GM19240 (cell line): ENCODE data around the gene SIGLEC9.
A peak's percentile ranks its signal among the peaks of the same experiment; 100 is the strongest.
"Not testable (repeated sequence)": the region's sequence is repeated elsewhere in the genome, so short reads cannot be mapped to it uniquely, and the experiment has no call there.

Experiments
- DNase-seq: peaks from one replicate; pipeline ENCODE4 v3.0.0; 2011; ENCODE audit warnings: low spot score; ENCODE audit not compliant: insufficient read length

Gene SIGLEC9

DNA sequence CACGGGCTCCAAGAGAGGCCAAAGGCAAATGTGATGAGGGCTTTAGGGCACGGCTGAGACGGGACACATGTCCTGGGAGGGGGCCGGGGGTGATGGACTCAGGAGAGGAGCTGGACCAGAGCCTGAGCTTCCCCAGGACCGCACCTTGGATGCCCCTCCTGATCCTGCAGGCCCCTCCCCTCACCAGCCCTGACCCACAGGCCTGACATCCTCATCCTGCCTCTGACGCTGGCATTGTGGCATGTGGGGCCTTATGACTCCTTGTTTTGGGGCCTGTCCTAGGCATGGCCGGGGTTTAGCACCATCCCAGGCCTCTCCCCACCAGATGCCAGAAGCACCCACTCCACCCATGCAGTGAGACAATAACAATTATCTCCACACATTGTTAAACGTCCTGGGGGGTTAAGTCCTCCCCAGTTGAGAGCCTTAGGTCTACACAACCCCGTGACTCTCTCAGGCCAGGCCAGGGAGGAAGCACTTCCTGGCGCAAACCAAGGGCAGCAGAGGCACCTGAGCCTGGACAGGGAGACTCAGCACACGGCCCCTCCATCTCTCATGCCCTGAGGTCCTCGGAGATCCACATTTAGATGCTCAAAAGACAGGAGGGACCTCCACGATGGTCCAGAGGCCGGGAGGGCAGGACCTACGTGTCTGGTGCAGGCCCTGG lies 18.2 kb downstream of the SIGLEC9 start:
- DNase-seq = not testable (repeated sequence)

DNA sequence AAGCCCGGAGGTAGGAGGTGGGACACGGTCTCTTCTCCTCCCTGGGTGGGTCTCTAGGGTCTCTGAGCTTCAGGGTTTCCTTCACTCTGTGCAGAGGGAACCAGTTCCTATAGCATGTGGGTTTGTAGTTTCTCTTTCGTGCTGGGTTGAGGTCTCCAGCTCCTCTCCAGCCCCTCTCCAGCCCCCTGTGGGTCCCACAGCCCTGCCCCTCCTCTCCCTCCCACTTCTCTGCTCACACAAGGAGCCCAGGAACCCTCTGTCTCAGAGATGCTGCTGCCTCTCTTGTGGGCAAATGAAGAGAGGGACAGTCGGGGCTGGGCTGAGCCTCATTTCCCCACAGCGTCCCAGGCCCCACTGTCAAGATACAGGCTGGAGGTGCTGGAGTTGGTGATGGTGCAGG lies 18.8 kb downstream of the SIGLEC9 start:
- no peak for DNase-seq

DNA sequence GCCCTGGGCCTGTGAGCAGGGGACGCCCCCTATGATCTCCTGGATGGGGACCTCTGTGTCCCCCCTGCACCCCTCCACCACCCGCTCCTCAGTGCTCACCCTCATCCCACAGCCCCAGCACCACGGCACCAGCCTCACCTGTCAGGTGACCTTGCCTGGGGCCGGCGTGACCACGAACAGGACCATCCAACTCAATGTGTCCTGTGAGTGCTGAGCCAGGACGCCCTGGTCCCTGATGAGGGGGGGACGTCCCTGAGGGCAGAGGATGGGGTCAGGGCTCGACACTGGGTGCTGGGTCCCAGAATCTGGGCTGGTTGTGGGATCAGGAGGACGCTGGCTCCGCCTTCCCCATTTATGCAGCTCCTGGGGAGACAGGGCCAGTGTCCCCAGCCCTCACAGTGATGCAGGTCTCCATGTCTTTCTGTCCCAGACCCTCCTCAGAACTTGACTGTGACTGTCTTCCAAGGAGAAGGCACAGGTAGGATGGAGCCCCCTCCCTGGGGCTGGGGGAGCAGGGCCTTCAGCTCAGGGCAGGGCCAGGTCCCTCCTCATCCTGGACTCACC lies 19.9 kb downstream of the SIGLEC9 start:
- DNase-seq = no peak

DNA sequence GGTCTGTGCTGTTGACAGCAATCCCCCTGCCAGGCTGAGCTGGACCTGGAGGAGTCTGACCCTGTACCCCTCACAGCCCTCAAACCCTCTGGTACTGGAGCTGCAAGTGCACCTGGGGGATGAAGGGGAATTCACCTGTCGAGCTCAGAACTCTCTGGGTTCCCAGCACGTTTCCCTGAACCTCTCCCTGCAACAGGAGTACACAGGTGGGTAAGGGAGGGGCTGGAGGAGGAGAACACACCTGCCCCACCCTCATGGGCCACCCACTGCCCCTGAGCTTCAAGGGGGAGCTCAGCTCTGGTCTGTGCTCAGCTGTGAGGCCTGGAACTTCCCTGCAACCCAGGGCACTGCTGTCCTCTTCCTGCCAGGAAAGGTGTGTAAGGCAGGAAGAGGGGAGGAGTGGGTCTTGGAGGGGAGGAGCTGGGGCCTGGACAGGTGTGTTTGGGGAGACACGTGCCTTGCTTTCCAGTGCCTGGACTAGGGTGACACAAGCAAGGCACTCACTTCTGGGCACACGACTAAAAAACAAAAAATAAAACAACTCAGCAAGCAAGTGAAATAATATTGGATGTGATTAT lies 21.3 kb downstream of the SIGLEC9 start:
- DNase-seq = no peak

DNA sequence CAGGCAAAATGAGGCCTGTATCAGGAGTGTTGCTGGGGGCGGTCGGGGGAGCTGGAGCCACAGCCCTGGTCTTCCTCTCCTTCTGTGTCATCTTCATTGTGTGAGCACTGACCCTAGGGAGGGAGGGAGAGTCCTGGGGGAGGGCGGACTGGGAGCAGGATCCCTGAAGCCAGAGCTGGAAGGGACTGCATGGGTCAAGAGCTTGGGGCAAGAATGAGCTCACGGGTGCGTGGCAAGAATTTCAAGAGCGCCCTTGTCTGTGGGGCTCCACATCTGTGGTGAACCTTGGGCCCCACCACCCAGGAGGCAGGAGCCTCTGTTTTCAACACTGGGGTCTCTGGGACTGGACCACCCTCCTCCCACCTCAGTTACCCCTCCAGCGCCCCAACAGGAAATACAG lies 22.0 kb downstream of the SIGLEC9 start:
- no peak for DNase-seq

DNA sequence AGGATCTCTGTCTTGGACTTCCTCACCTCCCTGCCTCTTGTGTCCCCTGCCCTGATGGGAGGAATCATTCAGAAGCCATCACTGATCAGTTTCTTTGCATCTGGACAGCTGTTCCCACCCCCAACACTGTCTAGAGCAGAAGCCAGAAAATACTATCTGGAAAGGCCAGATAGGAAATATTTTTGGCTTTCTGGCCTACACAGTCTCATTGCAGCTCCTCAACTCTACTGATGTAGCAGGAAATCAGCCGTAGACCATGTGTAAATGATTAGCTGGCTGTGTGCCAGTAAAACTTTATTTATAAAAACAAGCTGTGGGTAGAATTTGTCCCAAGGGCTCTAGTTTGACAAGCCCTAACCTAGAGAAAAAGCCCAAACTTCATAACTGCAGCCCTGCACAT lies 23.0 kb downstream of the SIGLEC9 start:
- no peak for DNase-seq

DNA sequence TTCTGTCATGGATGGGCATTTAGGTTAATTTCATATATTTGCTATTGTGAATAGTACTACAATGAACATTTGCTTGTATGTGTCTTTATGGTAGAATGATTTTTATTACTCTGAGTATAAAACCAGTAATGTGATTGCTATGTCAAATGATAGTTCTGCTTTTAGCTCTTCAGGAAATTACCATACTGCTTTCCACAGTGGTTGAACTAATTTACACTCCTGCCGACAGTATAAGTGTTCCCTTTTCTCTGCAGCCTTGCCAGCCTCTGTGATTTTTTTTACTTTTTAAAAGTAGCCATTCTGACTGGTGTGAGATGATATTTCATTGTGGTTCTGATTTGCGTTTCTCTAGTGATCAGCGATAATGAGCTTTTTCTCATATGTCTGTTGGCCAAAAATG lies 23.9 kb downstream of the SIGLEC9 start:
- DNase-seq = no peak

DNA sequence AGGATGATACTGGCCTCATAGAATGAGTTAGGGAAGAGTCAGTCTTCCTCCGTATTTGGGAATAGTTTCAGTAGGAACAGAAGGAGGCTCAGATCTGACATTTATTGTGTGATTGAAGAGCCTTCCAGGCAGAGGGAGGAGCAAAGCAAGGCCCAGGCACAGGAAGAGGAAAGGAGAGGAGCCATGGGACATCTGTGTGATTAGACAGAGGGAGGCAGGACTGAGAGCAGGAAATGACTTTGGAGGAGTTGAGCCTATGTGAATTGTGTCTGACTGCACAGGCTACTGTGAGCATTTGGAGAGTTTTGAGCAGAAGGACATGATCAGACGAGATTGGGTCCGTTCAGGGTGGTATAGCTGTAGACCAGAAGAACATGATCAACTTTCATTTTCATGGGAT lies 25.9 kb downstream of the SIGLEC9 start:
- no peak for DNase-seq

DNA sequence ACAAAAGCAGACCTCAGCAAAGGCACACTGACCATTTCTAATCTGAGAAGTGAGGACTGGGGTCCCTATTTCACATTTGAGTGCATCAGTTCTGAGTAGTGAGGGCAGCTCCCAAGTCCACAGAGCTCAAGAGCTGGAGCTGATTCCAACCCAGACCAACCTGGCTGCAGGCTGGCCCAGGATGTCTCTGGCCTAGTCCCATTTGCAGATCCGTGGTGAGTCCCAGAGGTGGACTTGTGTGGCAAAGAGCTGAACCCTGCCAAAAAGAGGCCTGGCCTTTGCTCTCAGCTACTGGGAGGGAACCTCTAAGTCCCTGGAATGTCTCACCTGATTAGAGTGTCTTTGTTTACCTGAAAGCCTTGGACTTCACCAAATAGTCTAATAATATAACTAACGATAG lies 32.0 kb downstream of the SIGLEC9 start:
- no peak for DNase-seq

DNA sequence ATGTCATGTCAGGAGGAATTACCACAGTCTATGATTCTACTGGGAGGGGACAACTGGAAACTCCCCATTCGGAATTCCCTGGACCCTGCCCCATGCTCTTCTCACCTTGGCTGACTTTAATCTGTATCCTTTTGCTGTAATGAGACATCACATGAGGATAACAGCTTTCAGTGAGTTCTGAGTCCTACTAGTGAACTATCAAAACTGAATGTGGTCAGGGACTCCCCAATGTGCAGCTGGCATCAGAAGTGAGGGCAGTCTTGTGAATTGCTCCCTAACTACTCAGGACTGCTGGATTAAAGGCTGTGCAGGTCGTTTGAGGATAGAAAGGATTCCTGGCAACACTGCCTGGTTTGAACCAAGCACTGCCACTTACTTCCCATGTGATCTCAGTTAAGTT lies 32.6 kb downstream of the SIGLEC9 start:
- no peak for DNase-seq

DNA sequence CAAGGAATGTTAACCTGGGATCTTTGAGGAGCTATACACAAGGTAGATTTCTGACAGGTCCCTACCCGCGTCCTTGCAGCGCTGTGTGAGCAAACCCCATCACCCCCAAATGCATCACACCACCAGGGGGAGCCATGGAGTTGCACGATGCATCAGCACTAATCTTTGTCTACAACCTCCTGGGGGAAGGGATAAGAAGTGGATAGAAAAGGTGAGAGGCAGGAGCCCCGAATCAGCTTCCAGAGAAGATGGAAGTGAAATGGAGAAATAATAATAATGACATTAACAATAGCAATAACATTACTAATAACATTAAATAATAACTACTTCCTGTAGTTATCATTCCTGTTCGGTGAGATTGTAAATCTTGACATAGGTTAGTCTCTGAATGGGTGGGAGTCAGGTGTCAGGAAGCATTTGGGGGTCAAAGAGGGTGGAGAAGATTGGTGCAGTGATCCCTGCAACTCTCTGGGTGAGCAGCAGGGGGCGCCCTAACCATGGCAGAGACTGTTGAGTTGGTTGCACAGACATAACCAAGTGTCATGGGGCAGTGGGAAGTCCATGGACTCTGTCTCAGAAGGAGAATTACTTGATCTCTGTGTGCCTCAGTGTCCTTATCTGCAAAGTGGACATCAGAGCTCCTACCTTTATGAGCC lies 33.9 kb downstream of the SIGLEC9 start:
- peak; percentile 33 for DNase-seq

DNA sequence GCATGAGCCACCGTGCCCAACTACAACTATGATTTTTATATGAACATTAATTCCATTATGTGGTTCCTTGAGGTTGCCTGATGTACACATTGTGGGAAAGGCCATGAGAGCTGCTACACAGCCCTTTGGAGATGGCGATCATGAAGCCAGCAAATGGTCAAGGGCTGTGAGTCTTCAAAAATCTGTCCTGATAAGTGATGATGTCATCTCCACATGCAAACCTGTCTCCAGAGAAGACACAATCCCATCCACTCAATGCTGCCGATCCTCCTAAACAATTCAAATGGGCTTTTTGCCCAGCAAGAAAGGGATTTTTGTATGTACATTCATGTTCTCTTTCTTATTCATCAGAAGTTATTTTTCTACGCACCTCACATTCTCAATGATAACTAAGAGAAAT lies 35.0 kb downstream of the SIGLEC9 start:
- no peak for DNase-seq

DNA sequence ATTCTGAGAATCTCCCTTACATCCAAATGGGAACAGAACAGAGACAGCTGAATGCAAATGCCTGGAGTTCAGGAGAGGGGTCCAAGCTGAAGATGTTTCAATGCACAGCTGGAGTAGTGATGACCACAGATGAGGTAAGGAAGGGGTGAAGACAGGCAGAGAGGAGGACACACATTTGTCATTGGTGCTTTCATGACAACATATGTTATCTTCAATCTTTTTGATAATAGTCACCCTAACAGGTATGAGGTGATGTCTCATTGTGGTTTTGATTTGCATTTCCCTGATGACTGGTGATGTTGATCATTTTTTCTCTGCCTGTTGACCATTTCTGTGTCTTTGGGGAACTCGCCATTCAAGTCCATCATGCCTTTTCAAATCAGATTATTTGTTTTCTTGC lies 36.6 kb downstream of the SIGLEC9 start:
- no peak for DNase-seq

DNA sequence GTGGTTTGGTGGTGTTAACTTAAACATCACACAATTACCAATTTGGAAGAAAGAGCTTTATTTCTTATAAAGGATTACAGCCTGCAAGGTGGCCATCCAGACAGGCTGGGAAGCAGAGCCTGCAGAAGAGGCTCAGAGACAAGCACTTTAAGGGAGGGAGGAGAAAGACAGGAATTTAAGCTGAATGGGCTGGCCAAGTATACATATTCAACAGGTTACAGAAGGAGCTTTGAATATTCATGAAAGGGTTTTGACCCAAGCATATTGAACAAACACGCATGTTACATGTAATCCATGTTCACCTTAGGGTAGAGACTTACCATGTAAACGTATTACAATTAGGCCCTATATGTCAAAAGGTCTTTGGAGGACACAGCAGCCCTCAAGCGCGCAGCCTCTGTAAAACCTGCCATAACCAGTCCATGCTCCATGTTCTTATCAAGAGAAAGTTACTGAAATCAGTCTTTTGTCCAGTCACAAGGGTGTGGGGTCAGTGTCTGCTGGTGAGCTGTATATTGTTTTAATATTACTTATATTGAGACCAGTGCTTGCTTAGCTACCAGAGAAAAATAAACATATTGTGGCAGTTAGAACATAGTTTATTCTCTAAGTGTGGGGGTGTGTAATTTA lies 37.3 kb downstream of the SIGLEC9 start:
- DNase-seq = no peak

DNA sequence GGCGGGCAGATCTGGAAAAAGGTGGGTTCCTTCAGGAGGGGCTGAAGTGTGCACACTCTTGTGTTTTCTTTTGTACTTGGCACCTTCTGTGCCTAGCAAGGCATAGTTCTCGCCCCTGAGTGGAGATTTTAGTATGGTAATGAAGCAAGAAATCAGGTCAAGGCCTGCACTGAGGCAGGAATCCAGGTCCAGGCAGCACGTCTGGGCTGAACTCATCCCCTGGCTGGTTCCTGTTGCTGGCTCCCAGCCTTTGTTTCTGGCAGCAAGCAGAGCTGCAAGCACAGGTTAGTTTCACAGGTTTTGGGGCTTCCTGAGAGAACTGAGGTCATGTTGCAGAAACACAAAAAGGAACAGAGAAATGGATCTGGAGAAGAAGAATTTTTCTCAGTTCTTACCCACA lies 38.6 kb downstream of the SIGLEC9 start:
- DNase-seq = no peak

DNA sequence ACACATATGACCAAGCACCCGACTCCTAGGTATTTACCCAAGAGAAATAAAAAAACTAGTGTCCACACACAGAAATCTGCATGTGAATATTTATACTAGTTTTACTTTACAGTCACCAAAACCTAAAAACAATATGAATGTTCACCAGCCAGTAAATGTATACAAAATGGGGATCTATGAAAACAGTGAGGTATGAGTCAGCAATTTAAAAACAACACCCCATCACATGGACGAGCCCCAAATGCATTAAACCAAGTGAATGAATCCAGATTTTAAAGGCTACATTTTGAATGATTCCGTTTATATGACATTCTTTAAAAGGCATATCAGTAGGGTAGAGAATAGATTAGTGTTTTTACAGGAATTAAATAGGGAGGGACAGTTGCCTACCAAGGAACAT lies 39.5 kb downstream of the SIGLEC9 start:
- DNase-seq = no peak

DNA sequence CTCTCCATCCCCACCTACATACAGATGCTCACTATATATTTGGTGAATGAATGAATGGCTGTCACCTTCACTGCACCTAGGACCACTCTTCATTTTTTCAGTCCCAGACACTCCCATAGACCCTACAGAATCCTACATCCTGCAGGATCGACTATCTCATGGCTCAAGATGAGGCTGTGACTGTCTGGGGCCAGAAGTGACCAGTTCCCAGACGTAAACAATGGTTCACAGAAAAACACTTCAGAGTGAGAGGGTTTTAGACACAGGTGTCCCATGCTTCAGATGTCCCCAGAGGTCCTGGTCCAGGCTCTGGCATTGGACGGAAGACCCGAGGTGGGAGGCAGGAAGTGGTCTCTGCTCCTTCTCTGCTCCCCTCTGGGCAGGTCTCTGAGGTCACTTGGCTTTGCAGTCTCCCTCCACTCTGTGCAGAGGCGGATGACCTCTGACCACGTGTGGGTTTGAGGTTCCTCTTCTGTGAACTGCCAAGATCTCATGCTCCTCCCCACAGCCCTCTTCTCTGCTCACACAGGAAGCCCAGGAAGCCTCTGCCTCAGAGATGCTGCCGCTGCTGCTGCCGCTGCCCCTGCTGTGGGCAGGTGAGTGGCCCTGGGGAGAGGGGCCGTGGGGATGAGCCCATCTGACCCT lies 42.3 kb downstream of the SIGLEC9 start:
- DNase-seq = no peak

DNA sequence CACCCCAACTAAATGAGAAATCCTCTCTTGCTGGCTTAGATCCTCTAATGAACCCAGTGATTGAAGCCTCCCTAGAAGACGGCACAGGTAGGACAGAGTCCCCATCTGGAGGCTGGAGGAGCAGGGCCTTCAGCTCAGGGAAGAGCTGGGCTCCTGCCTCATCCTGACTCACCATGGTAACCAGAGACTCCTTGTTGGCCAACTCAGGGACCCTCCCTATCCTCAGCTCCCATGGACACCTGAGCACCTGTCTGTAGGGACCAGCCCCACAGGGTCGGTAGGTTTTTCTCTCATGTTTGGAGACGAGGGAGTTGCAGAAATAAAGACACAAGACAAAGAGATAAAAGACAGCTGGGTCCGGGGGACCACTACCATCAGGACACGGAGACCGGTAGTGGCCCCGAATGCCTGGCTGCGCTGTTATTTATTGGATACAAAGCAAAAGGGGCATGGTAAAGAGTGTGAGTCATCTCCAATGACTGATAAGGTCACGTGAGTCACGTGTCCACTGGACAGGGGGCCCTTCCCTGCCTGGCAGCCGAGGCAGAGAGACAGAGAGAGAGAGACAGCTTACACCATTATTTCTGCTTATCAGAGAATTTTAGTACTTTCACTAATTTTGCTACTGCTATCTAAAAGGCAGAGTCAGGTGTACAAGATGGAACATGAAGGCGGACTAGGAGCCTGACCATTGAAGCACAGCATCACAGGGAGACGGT lies 44.0 kb downstream of the SIGLEC9 start:
- DNase-seq = no peak

DNA sequence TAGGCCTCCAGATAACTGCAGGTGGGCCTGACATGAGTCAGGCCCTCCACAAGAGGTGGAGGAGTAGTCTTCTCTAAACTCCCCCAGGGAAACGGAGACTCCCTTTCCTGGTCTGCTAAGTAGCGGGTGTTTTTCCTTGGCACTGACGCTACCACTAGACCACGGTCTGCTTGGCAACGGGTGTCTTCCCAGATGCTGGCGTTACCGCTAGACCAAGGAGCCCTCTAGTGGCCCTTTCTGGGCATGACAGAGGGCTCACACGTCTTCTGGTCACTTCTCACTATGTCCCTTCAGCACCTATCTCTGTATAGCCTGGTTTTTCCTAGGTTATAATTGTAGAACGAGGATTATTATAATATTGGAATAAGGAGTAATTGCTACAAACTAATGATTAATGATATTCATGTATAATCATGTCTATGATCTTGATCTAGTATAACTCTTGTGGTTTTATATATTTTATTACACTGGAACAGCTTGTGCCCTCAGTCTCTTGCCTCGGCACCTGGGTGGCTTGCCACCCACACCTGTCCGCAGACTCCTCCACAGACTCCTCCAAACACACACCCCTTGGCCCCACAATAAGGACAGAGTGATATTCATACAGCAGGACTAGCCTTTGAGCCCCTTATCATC lies 44.7 kb downstream of the SIGLEC9 start:
- DNase-seq = not testable (repeated sequence)

DNA sequence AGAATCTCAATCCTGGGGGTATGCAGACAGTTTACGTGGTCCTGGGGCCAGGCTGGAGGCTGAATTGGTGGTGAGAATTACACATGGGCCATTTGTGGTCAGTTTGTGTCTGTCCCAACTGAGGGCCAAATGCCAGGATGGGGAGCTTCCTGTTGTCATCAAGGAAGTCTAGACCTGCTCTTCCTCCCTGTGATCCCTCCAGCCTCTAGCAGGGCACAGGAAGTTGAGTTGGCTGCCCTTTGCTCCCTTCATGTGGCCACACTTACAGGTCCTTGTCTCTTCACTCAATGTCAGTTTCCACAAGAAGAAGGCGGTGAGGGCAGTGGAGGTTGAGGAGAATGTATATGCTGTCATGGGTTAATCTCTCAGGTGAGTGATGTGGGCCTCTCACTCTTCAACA lies 47.5 kb downstream of the SIGLEC9 start:
- no peak for DNase-seq

DNA sequence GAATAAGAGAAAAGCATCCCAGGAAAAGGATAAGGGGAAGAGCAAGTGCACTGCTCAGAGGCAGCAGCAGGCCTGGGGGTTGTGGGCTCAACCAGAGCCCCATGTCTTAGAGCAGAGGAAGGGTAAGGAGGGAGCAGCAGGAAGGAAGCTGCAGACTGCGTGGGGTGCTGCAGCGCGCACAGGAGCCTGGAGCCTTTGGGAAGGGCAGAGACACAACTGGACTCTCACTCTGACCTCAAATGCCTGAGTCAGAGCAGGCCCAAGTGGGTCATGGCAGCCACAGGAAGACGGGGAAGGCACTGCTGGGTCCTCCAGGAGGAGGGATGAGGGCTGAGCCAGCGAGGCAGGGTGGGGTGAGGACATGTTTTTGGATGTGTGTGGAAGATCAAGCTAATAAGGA lies 49.0 kb downstream of the SIGLEC9 start:
- no peak for DNase-seq
